LHCN-M2 (cell line): Measurements from ENCODE around the gene NELFE. TPM values are rescaled to one million over a fixed set of nuclear protein-coding genes. Genes with fewer than 3 reads are reported as not detected.
"Not testable (repeated sequence)": the region's sequence is repeated elsewhere in the genome, so short reads cannot be mapped to it uniquely, and the experiment has no call there.

Experiments used
- DNase-seq: peaks from one replicate; pipeline ENCODE4 v3.0.0-alpha.2; 2012; ENCODE audit warnings: low read depth
- total RNA-seq: library from RNA; depleted of rRNA; stranded (reverse); fragments of >200 nt; gene quantifications from 2 replicates; pipeline ENCODE4 v1.2.3, GENCODE V29; 2014

The NELFE gene
- total RNA-seq, 1 experiment from 2014 or later, result 129 TPM

- DNase-seq, result no peak
These were observed 8.7 kb downstream of the NELFE start for GRCh38 chr6:31949926-31950548.

GRCh38 chr6:31948753-31949413, 9.9 kb downstream of the NELFE start:
- peak; percentile 40 for DNase-seq

GRCh38 chr6:31948306-31948705, 10.5 kb downstream of the NELFE start:
- DNase-seq, result no peak

- no peak for DNase-seq
These were observed 10.9 kb downstream of the NELFE start for GRCh38 chr6:31947864-31948263.

- DNase-seq, result no peak
These were observed 11.6 kb downstream of the NELFE start for GRCh38 chr6:31947070-31947675.

- DNase-seq, result no peak
These were observed 12.3 kb downstream of the NELFE start for GRCh38 chr6:31946370-31946885.

- peak; percentile 69 for DNase-seq
These were observed 13.0 kb downstream of the NELFE start, which contains the start of gene CFB for GRCh38 chr6:31945507-31946369. TSS of gene CFB (plus strand) at chr6:31946095. CDS start at chr6:31946222, 127 bp downstream.

- no peak for DNase-seq
These were observed 13.6 kb downstream of the NELFE start for GRCh38 chr6:31945154-31945506.

GRCh38 chr6:31943742-31944141, 15.0 kb downstream of the NELFE start:
- DNase-seq, result no peak

GRCh38 chr6:31940256-31940664, 18.5 kb downstream of the NELFE start:
- peak; percentile 50 for DNase-seq

- DNase-seq, result no peak
These were observed 22.9 kb downstream of the NELFE start for GRCh38 chr6:31935823-31936222.

- no peak for DNase-seq
These were observed 23.8 kb downstream of the NELFE start for GRCh38 chr6:31935021-31935420.

- no peak for DNase-seq
These were observed 25.2 kb downstream of the NELFE start for GRCh38 chr6:31933537-31933936.

- not testable (repeated sequence) for DNase-seq
These were observed 26.6 kb downstream of the NELFE start for GRCh38 chr6:31932137-31932536.

GRCh38 chr6:31930962-31931361, 27.8 kb downstream of the NELFE start:
- DNase-seq, result no peak

- DNase-seq, result no peak
These were observed 30.2 kb downstream of the NELFE start for GRCh38 chr6:31928672-31928939.

GRCh38 chr6:31927863-31928671, 30.7 kb downstream of the NELFE start:
- DNase-seq, result no peak

- no peak for DNase-seq
These were observed 31.4 kb downstream of the NELFE start, which contains the start of gene C2 for GRCh38 chr6:31927242-31927862. TSS of gene C2 (plus strand) at chr6:31927717. CDS start at chr6:31927753, 36 bp downstream.

- no peak for DNase-seq
These were observed 35.8 kb downstream of the NELFE start for GRCh38 chr6:31922942-31923341.

GRCh38 chr6:31920811-31921210, 38.0 kb downstream of the NELFE start:
- no peak for DNase-seq
